ENCODE data around the gene MCRS1. TPM values are rescaled to one million over a fixed set of nuclear protein-coding genes. Genes with fewer than 3 reads are reported as not detected.

MCRS1 gene
- total and polyA plus RNA-seq, 4 donors, result 35.6 to 55.8 (median 49.0) TPM

DNA sequence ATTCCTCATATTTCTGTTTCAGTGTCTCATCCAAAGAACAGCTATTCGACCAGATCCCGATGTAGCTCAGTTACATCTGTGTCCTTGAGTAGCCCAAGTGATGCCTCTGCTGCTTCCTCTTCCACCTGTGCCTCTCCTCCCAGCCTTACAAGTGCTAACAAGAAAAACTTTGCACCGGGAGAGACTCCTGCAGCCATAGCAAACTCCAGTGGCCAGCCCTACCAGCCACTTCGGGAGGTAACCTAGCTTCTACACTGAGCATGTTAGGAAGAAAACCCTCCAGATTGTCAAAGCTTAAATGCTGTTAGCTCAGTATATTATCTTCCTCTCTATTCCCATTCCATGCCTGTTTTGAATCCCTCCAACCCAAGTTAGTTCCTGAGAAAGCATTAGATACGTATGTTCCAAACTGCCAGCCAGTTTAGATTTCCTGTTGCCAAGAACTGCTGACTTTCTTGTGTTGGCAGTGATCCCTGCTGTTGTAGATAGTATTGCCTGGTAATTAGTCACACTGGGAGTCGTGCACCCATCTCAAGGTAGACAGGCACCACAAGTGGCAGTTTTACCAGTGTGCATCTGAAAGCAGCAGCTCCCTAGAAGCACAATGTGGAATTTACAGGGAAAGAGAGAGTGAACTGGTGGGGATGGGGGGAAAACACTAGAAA is 43.1 kb downstream of the MCRS1 start:
- H3K4me1 ChIP-seq (ENCODE audit: control insufficient read depth in 5 of 5, insufficient read depth in 5 of 5, low read length in 5 of 5), result peaks cover 0 to 4% (median 0%) of the 10 kb centered on the region in 5 donors

GRCh38 chr12:49521389-49521788 is 46.6 kb downstream of the MCRS1 start:
- no peak overlapping the region for H3K4me3 ChIP-seq
- DNase-seq (no peak), ATAC-seq (ENCODE audit: insufficient read depth, low FRiP score) (no peak)
- TF ChIP-seq, protein P1, sequence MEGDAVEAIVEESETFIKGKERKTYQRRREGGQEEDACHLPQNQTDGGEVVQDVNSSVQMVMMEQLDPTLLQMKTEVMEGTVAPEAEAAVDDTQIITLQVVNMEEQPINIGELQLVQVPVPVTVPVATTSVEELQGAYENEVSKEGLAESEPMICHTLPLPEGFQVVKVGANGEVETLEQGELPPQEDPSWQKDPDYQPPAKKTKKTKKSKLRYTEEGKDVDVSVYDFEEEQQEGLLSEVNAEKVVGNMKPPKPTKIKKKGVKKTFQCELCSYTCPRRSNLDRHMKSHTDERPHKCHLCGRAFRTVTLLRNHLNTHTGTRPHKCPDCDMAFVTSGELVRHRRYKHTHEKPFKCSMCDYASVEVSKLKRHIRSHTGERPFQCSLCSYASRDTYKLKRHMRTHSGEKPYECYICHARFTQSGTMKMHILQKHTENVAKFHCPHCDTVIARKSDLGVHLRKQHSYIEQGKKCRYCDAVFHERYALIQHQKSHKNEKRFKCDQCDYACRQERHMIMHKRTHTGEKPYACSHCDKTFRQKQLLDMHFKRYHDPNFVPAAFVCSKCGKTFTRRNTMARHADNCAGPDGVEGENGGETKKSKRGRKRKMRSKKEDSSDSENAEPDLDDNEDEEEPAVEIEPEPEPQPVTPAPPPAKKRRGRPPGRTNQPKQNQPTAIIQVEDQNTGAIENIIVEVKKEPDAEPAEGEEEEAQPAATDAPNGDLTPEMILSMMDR (IDR thresholded peaks at IDR 0.05; ENCODE audit: control extremely low read depth, extremely low read depth), result no peak
- peaks cover 0 to 4% (median 0%) of the 10 kb centered on the region in 5 donors for H3K4me1 ChIP-seq (ENCODE audit: control insufficient read depth in 5 of 5, insufficient read depth in 5 of 5, low read length in 5 of 5)
- H3K9me3 ChIP-seq (ENCODE audit: control insufficient read depth in 4 of 4, insufficient read depth in 3 of 4, low read length in 3 of 4), result no peaks in the 10 kb centered on the region
- H3K36me3 ChIP-seq (ENCODE audit: control insufficient read depth in 4 of 4, insufficient read depth in 4 of 4, low read length in 4 of 4), result peaks cover 12 to 21% (median 19%) of the 10 kb centered on the region in 4 donors
- no peak overlapping the region for H3K27ac ChIP-seq (ENCODE audit: low read depth in 1 of 2, low read length in 1 of 2)
- 91 to 94% methylated on average over 4 of the region's 4 CpGs for WGBS, 2 donors
- no peak overlapping the region for H3K9ac ChIP-seq (ENCODE audit: insufficient read depth in 1 of 2, low read length in 2 of 2)
- H3K27me3 ChIP-seq (ENCODE audit: control insufficient read depth in 3 of 3, insufficient read depth in 3 of 3, low read length in 2 of 3), result no peaks in the 10 kb centered on the region

More for the DNA sequence above, 43.1 kb downstream of the MCRS1 start:
- 87 to 88% methylated on average over 6 of the region's 6 CpGs for WGBS, 2 donors
- no peak for ATAC-seq (ENCODE audit: insufficient read depth, low FRiP score)
- Histone ChIP-seq H3K36me3 (ENCODE audit: control insufficient read depth in 4 of 4, insufficient read depth in 4 of 4, low read length in 4 of 4) (peaks cover 16 to 31% (median 20%) of the 10 kb centered on the region in 4 donors), H3K9ac (ENCODE audit: insufficient read depth in 1 of 2, low read length in 2 of 2) (no peak overlapping the region), H3K4me3 (no peak overlapping the region), H3K27me3 (ENCODE audit: control insufficient read depth in 3 of 3, insufficient read depth in 3 of 3, low read length in 2 of 3) (no peaks in the 10 kb centered on the region), H3K27ac (ENCODE audit: low read depth in 1 of 2, low read length in 1 of 2) (peak overlapping the region in 1 of 2 donors; percentile 59), H3K9me3 (ENCODE audit: control insufficient read depth in 4 of 4, insufficient read depth in 3 of 4, low read length in 3 of 4) (no peaks in the 10 kb centered on the region)
- no peak for DNase-seq
- TF ChIP-seq, protein P1 (IDR thresholded peaks at IDR 0.05; ENCODE audit: control extremely low read depth, extremely low read depth), result no peak

DNA sequence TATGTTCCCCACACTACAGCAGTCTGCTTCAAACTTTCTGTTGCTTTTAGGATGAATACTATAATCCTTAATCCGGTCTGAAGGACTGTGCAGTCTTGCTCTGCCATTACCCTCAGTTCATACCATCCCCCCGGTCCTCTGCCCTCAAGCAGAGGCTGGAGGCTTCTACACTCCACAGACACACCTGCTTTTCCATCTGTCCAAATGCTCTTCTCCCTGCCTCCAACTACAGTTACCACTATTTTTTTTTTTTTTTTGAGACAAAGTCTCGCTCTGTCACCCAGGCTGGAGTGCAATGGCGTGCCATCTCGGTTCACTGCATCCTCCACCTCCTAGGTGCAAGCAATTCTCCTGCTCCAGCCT is 48.4 kb downstream of the MCRS1 start:
- Histone ChIP-seq H3K27ac (ENCODE audit: low read depth in 1 of 2, low read length in 1 of 2) (no peak overlapping the region), H3K4me3 (no peak overlapping the region), H3K36me3 (ENCODE audit: control insufficient read depth in 4 of 4, insufficient read depth in 4 of 4, low read length in 4 of 4) (peaks cover 4 to 18% (median 12%) of the 10 kb centered on the region in 4 donors), H3K4me1 (ENCODE audit: control insufficient read depth in 5 of 5, insufficient read depth in 5 of 5, low read length in 5 of 5) (peaks cover 0 to 2% (median 0%) of the 10 kb centered on the region in 5 donors), H3K9me3 (ENCODE audit: control insufficient read depth in 4 of 4, insufficient read depth in 3 of 4, low read length in 3 of 4) (no peaks in the 10 kb centered on the region), H3K27me3 (ENCODE audit: control insufficient read depth in 3 of 3, insufficient read depth in 3 of 3, low read length in 2 of 3) (no peaks in the 10 kb centered on the region), H3K9ac (ENCODE audit: insufficient read depth in 1 of 2, low read length in 2 of 2) (no peak overlapping the region)
- 98 to 99% methylated on average over 5 of the region's 5 CpGs for WGBS, 2 donors
- ATAC-seq (ENCODE audit: insufficient read depth, low FRiP score) (no peak), DNase-seq (no peak)
- TF ChIP-seq, protein P1 (IDR thresholded peaks at IDR 0.05; ENCODE audit: control extremely low read depth, extremely low read depth), result no peak

All from lung (tissue), 12 donors.